Measurements from ENCODE around the gene FBXO47.

- TF ChIP-seq SMAD1 (CRISPR knock-in tag; IDR thresholded peaks at IDR 0.05; ENCODE audit: borderline replicate concordance, low read depth) (no peak), THRA (CRISPR knock-in tag; IDR thresholded peaks at IDR 0.05; ENCODE audit: borderline replicate concordance) (no peak), ERF (CRISPR knock-in tag; IDR thresholded peaks at IDR 0.05) (no peak), MAFK (conservative IDR thresholded peaks at IDR 0.05 in 1 of 2, IDR thresholded peaks at IDR 0.05 in 1 of 2; ENCODE audit: low read length in 2 of 2) (no peak), EZH2 (conservative IDR thresholded peaks at IDR 0.05; ENCODE audit: low read depth, low read length) (no peak), KLF15 (CRISPR knock-in tag; IDR thresholded peaks at IDR 0.05; ENCODE audit: borderline replicate concordance) (no peak), U2AF1 (optimal IDR thresholded peaks at IDR 0.05; ENCODE audit: low read depth, low read length) (no peak), MEF2D (CRISPR knock-in tag; IDR thresholded peaks at IDR 0.05) (no peak), ZNF616 (CRISPR knock-in tag; IDR thresholded peaks at IDR 0.05; ENCODE audit: low read depth) (no peak), POLR2A (IDR thresholded peaks at IDR 0.05; ENCODE audit: insufficient read depth in 1 of 2, low read depth in 2 of 2, low read length in 2 of 2) (no peak), MTA1 (CRISPR knock-in tag; IDR thresholded peaks at IDR 0.05; ENCODE audit: borderline replicate concordance) (no peak), NFRKB (IDR thresholded peaks at IDR 0.05) (no peak)
Measured at GRCh38 chr17:38996660-38997337, 29.6 kb upstream of the FBXO47 start.

Measured in HepG2 (cell line).